ENCODE results near the gene BHLHA15. TPM values are rescaled to one million over a fixed set of nuclear protein-coding genes. Genes with fewer than 3 reads are reported as not detected.

The BHLHA15 gene
- total and polyA plus RNA-seq, 2 of the 13 experiments (the other 11 are each of a cell fraction or from before 2014, with no cell fraction given) = 1.9 to 6.1 TPM

DNA sequence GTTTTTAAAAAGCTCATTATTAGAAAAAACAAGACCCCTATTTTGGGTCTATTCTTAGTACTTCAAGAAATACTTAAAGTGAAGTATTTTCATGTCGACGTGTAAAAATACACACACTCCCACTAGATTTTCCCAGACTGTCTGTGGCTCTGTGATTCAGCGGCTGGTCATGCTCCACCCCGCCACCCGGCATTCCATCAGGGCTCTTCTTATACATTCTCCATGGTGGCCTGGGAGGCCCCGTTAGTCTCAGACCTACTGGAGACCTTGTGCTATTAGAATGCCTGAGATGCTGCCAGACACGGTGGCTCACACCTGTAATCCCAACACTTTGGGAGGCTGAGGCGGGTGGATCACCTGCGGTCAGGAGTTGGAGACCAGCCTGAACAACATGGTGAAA, 27.7 kb downstream of the BHLHA15 start:
- no peak for ATAC-seq
- H3K79me2 ChIP-seq (ENCODE audit: insufficient read depth, low read length) = no peaks in the 10 kb centered on the region
- no peaks in the 10 kb centered on the region for H3K9me3 ChIP-seq (ENCODE audit: low read length)
- H3K4me1 ChIP-seq (ENCODE audit: insufficient read depth, low read length) = no peaks in the 10 kb centered on the region
- H3K36me3 ChIP-seq (replicated peaks in 1 of 2; ENCODE audit: control insufficient read depth in 1 of 2, insufficient read depth in 2 of 2, low read length in 2 of 2) = no peaks in the 10 kb centered on the region; a peak in 2 of 5 replicates
- no peak overlapping the region for H3K27ac ChIP-seq (ENCODE audit: extremely low read length, insufficient read depth, low read length)
- DNase-seq (ENCODE audit: low spot score) = no peak
- H3K9ac ChIP-seq (ENCODE audit: insufficient read depth, low read depth, low read length) = no peak overlapping the region
- ChIA-PET CTCF (ENCODE audit: low intra/inter-chr PET ratio, low total read pairs) (no interaction called here), POLR2A (no interaction called here)
- no peak overlapping the region for H2AFZ ChIP-seq (ENCODE audit: low read length)
- H4K20me1 ChIP-seq (ENCODE audit: insufficient read depth, low read length) = no peaks in the 10 kb centered on the region
- in situ Hi-C loops (cut with HindIII; ENCODE audit: extremely low pct_ligation_motif_present, low pct_unique_long_range_greater_than_20kb) (no loop called here), intact Hi-C loops (cut with micrococcal nuclease; ENCODE audit: unreplicated experiment) (no loop called here)
- no peak overlapping the region for H3K4me3 ChIP-seq (replicated peaks in 1 of 3; ENCODE audit: insufficient read depth in 1 of 3, low read depth in 2 of 3, low read length in 3 of 3)
- 98% methylated on average over 9 of the region's 9 CpGs for WGBS (ENCODE audit: low lambda C conversion rate)
- TF ChIP-seq, protein P1, sequence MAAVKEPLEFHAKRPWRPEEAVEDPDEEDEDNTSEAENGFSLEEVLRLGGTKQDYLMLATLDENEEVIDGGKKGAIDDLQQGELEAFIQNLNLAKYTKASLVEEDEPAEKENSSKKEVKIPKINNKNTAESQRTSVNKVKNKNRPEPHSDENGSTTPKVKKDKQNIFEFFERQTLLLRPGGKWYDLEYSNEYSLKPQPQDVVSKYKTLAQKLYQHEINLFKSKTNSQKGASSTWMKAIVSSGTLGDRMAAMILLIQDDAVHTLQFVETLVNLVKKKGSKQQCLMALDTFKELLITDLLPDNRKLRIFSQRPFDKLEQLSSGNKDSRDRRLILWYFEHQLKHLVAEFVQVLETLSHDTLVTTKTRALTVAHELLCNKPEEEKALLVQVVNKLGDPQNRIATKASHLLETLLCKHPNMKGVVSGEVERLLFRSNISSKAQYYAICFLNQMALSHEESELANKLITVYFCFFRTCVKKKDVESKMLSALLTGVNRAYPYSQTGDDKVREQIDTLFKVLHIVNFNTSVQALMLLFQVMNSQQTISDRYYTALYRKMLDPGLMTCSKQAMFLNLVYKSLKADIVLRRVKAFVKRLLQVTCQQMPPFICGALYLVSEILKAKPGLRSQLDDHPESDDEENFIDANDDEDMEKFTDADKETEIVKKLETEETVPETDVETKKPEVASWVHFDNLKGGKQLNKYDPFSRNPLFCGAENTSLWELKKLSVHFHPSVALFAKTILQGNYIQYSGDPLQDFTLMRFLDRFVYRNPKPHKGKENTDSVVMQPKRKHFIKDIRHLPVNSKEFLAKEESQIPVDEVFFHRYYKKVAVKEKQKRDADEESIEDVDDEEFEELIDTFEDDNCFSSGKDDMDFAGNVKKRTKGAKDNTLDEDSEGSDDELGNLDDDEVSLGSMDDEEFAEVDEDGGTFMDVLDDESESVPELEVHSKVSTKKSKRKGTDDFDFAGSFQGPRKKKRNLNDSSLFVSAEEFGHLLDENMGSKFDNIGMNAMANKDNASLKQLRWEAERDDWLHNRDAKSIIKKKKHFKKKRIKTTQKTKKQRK (IDR thresholded peaks at IDR 0.05; ENCODE audit: low read length) = no peak
- no peak for TF ChIP-seq ZSCAN21 (CRISPR knock-in tag; IDR thresholded peaks at IDR 0.05; ENCODE audit: borderline replicate concordance)
- TF ChIP-seq TOPORS (CRISPR knock-in tag; IDR thresholded peaks at IDR 0.05) = no peak
- TF ChIP-seq RFX1 (IDR thresholded peaks at IDR 0.05) = no peak
- no peak for TF ChIP-seq ZFP82 (CRISPR knock-in tag; IDR thresholded peaks at IDR 0.05; ENCODE audit: borderline replicate concordance)
- TF ChIP-seq SOX13 (IDR thresholded peaks at IDR 0.05) = no peak
- TF ChIP-seq SOX13 (CRISPR knock-in tag; conservative IDR thresholded peaks at IDR 0.05 in 1 of 2, IDR thresholded peaks at IDR 0.05 in 1 of 2) = no peak
- TF ChIP-seq ZEB1 (IDR thresholded peaks at IDR 0.05; ENCODE audit: insufficient replicate concordance, low read depth) = no peak
- no peak for TF ChIP-seq IRF2 (CRISPR knock-in tag; IDR thresholded peaks at IDR 0.05)
- TF ChIP-seq ZNF337 (CRISPR knock-in tag; IDR thresholded peaks at IDR 0.05; ENCODE audit: borderline replicate concordance, low read depth) = no peak
- TF ChIP-seq ARNT2 (CRISPR knock-in tag; IDR thresholded peaks at IDR 0.05; ENCODE audit: low read depth) = no peak
- TF ChIP-seq, protein P2, sequence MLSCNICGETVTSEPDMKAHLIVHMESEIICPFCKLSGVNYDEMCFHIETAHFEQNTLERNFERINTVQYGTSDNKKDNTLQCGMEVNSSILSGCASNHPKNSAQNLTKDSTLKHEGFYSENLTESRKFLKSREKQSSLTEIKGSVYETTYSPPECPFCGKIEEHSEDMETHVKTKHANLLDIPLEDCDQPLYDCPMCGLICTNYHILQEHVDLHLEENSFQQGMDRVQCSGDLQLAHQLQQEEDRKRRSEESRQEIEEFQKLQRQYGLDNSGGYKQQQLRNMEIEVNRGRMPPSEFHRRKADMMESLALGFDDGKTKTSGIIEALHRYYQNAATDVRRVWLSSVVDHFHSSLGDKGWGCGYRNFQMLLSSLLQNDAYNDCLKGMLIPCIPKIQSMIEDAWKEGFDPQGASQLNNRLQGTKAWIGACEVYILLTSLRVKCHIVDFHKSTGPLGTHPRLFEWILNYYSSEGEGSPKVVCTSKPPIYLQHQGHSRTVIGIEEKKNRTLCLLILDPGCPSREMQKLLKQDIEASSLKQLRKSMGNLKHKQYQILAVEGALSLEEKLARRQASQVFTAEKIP (CRISPR knock-in tag; IDR thresholded peaks at IDR 0.05; ENCODE audit: borderline replicate concordance) = no peak
- TF ChIP-seq NR2F6 (IDR thresholded peaks at IDR 0.05) = no peak
- TF ChIP-seq NR2F6 (CRISPR knock-in tag; IDR thresholded peaks at IDR 0.05) = no peak
- no peak for TF ChIP-seq PRMT3 (CRISPR knock-in tag; IDR thresholded peaks at IDR 0.05; ENCODE audit: borderline replicate concordance, low read depth)
- TF ChIP-seq MAFG (CRISPR knock-in tag; IDR thresholded peaks at IDR 0.05) = no peak
- no peak for TF ChIP-seq DMAP1 (CRISPR knock-in tag; IDR thresholded peaks at IDR 0.05)
- TF ChIP-seq ZFP36L2 (CRISPR knock-in tag; IDR thresholded peaks at IDR 0.05) = no peak
- TF ChIP-seq GATAD2A (CRISPR knock-in tag; IDR thresholded peaks at IDR 0.05) = no peak
- no peak for TF ChIP-seq ZNF232 (CRISPR knock-in tag; IDR thresholded peaks at IDR 0.05; ENCODE audit: borderline replicate concordance)
- TF ChIP-seq ELF1 (CRISPR knock-in tag; IDR thresholded peaks at IDR 0.05) = no peak
- TF ChIP-seq, protein P3, sequence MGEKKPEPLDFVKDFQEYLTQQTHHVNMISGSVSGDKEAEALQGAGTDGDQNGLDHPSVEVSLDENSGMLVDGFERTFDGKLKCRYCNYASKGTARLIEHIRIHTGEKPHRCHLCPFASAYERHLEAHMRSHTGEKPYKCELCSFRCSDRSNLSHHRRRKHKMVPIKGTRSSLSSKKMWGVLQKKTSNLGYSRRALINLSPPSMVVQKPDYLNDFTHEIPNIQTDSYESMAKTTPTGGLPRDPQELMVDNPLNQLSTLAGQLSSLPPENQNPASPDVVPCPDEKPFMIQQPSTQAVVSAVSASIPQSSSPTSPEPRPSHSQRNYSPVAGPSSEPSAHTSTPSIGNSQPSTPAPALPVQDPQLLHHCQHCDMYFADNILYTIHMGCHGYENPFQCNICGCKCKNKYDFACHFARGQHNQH (CRISPR knock-in tag; IDR thresholded peaks at IDR 0.05) = no peak
- no TSS peak for BruUV-seq (replicated peaks)
- H3K4me2 ChIP-seq (ENCODE audit: low read depth, low read length) = no peak overlapping the region
- no peaks in the 10 kb centered on the region for H3K27me3 ChIP-seq (ENCODE audit: control insufficient read depth in 1 of 2, insufficient read depth in 2 of 2, low read length in 2 of 2)
- no peak for FAIRE-seq

Data from HepG2 (cell line).